ENCODE results near the gene KIFC3. TPM values are rescaled to one million over a fixed set of nuclear protein-coding genes. Genes with fewer than 3 reads are reported as not detected.

KIFC3 gene
- total RNA-seq, 4 donors from 2014 or later: 3.2 to 44.2 (median 17.4) TPM

- H3K4me3 ChIP-seq: no peak overlapping the region
- H3K9me3 ChIP-seq: no peaks in the 10 kb centered on the region
- no peak for DNase-seq
- H3K27me3 ChIP-seq: no peaks in the 10 kb centered on the region
- TF ChIP-seq CTCF (IDR thresholded peaks at IDR 0.05) (no peak), POLR2A (IDR thresholded peaks at IDR 0.05) (no peak)
- intact Hi-C loops (cut with DNase I; ENCODE audit: low total_unique reads): no loop called here
- H3K36me3 ChIP-seq: no peaks in the 10 kb centered on the region
- H3K27ac ChIP-seq: no peak overlapping the region
- no peaks in the 10 kb centered on the region for H3K4me1 ChIP-seq
These were observed 26.2 kb upstream of the KIFC3 start for GRCh38 chr16:57828272-57829161.

DNA sequence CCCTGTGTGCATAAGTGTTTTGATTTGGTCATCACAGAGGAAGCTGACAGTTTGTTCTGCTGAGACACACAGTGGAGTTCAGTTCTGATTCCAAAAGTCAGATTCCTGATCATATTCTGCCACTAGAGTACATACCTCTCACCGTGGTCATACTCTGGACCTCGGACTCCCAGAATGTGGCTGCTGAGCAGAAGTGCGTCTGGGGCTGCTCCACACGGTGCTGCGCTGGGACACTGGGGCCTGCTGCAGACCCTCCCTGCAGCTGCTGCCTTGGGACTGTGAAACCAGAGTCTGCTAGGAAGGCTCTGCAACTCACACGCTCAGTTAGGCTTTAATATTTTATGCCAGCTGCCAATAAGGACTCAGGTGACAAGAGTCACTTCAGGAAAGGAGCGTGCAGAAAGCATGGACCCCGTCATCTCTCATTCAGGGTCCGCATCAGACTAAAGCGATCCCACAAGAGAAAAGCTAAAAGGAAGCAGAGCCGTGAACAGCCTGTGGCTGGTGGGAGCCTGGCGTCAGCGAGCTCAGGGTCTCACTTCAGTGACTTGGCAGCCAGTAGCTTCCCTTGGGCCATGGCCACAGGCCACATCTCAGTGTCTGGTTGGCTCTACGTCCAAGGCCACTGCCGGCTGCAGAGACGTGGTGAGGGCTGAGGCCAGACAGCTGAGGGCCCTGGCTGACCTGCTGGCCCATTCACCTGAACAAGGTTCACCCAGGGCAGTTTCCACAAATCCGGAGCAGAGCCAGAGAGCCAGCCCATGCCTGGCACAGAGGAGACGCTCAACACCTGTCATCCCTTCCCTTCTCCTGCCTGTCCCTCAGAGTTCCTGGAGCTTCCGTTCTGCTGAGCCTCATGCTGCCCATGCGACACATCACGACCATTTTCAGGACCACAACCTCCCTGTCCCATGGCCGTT lies 24.7 kb upstream of the KIFC3 start:
- DNase-seq: no peak
- TF ChIP-seq POLR2A (IDR thresholded peaks at IDR 0.05) (no peak), CTCF (IDR thresholded peaks at IDR 0.05) (no peak)
- no peaks in the 10 kb centered on the region for H3K36me3 ChIP-seq
- H3K4me1 ChIP-seq: no peaks in the 10 kb centered on the region
- no peaks in the 10 kb centered on the region for H3K9me3 ChIP-seq
- H3K27me3 ChIP-seq: no peaks in the 10 kb centered on the region
- no peak overlapping the region for H3K4me3 ChIP-seq
- intact Hi-C loops (cut with DNase I; ENCODE audit: low total_unique reads): no loop called here
- H3K27ac ChIP-seq: no peak overlapping the region

- no peaks in the 10 kb centered on the region for H3K36me3 ChIP-seq
- TF ChIP-seq POLR2A (IDR thresholded peaks at IDR 0.05) (no peak), CTCF (IDR thresholded peaks at IDR 0.05) (no peak)
- no peaks in the 10 kb centered on the region for H3K9me3 ChIP-seq
- intact Hi-C loops (cut with DNase I; ENCODE audit: low total_unique reads): no loop called here
- H3K4me1 ChIP-seq: no peaks in the 10 kb centered on the region
- no peaks in the 10 kb centered on the region for H3K27me3 ChIP-seq
- H3K4me3 ChIP-seq: no peak overlapping the region
- DNase-seq: no peak
- H3K27ac ChIP-seq: no peak overlapping the region
These were observed 23.8 kb upstream of the KIFC3 start for GRCh38 chr16:57826052-57826451.

DNA sequence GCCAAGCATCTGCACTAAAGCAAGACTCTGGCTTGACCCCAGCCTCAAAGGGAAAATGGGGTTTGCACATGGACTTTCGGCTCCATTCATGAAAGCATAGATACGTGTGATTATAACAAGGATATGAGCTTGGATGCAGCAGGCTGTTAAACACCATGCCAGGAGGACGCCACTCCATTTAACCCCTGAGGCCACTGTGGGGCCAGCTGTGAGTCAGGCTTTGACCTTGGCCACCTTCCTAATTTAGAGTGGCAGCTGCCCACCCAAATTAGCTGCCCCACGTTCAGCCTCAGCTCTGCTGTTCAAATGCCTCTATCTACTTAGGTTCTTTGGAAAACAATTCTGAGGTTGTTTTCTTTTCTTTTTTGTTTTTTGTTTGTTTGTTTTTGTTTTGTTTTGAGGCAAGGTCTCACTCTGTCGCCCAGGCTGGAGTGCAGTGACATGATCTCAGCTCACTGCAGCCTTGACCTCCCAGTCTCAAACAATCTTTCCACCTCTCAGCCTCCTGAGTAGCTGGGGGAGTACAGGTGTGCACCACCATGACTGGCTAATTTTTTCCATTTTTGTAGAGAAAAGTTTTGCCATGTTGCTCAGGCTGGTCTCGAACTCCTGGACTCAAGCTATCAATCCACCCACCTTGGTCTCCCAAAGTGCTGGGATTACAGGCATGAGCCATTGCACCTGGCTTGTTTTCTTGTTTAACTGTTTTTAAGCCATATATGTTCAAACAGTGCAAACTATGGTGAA lies 23.2 kb upstream of the KIFC3 start:
- TF ChIP-seq CTCF (IDR thresholded peaks at IDR 0.05) (no peak), POLR2A (IDR thresholded peaks at IDR 0.05) (no peak)
- no peak overlapping the region for H3K4me3 ChIP-seq
- no peak for DNase-seq
- no peaks in the 10 kb centered on the region for H3K4me1 ChIP-seq
- intact Hi-C loops (cut with DNase I; ENCODE audit: low total_unique reads): no loop called here
- H3K27ac ChIP-seq: no peak overlapping the region
- H3K36me3 ChIP-seq: no peaks in the 10 kb centered on the region
- H3K27me3 ChIP-seq: no peaks in the 10 kb centered on the region
- H3K9me3 ChIP-seq: no peaks in the 10 kb centered on the region

Measured in uterus (tissue), 4 donors.